ENCODE results near the gene FAM107B. TPM values are rescaled to one million over a fixed set of nuclear protein-coding genes. Genes with fewer than 3 reads are reported as not detected.

FAM107B gene
- total RNA-seq, 1 donor: 30.0 TPM

DNA sequence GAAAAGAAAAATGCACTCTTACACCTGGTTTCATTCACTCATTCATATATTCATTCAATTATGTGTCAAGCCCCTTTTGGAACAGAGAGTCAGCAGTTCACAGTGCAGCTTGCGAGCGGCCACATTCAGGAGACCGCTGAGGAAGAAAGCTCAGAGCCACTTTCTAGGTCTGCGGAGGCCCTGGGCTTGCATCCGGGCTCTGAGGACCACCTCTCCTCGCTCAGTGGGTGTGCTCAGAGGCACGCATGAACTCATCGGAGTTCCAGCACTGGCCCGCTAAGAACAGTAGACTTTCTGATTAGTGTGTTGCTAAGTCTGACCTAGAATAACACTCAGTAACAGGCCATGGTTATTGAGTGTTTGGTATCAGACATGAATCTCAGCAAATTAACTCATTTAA lies 1.8 kb upstream of the FAM107B start:
- no peak for DNase-seq (ENCODE audit: insufficient read length, low spot score, missing footprints)
- H3K27ac ChIP-seq (ENCODE audit: low read depth, low read length): no peak overlapping the region
- no peaks in the 10 kb centered on the region for H3K27me3 ChIP-seq (ENCODE audit: insufficient read depth, low read length)
- no peak for TF ChIP-seq CTCF (IDR thresholded peaks at IDR 0.05; ENCODE audit: extremely low read depth, low read depth, low read length)
- no peaks in the 10 kb centered on the region for H3K36me3 ChIP-seq (ENCODE audit: insufficient read depth, low read length)
- H3K4me1 ChIP-seq (ENCODE audit: insufficient read depth, low read length): peaks cover 15% of the 10 kb centered on the region
- H4K20me1 ChIP-seq (ENCODE audit: insufficient read depth, low read length): no peaks in the 10 kb centered on the region
- no peaks in the 10 kb centered on the region for H3K9me3 ChIP-seq (ENCODE audit: low read depth, low read length)
- no peaks in the 10 kb centered on the region for H3K79me2 ChIP-seq (ENCODE audit: insufficient read depth, low read length)
- H3K4me3 ChIP-seq (ENCODE audit: insufficient read depth, low read length): no peak overlapping the region
- no peak overlapping the region for H3K4me2 ChIP-seq (ENCODE audit: insufficient read depth, low read length)
- H2AFZ ChIP-seq (ENCODE audit: low read length): no peak overlapping the region

GRCh38 chr10:14775656-14776055 lies 959 bp upstream of the FAM107B start:
- Histone ChIP-seq H3K27me3 (ENCODE audit: insufficient read depth, low read length) (no peaks in the 10 kb centered on the region), H4K20me1 (ENCODE audit: insufficient read depth, low read length) (no peaks in the 10 kb centered on the region), H3K4me2 (ENCODE audit: insufficient read depth, low read length) (no peak overlapping the region), H3K4me1 (ENCODE audit: insufficient read depth, low read length) (peaks cover 15% of the 10 kb centered on the region), H3K27ac (ENCODE audit: low read depth, low read length) (no peak overlapping the region), H3K36me3 (ENCODE audit: insufficient read depth, low read length) (no peaks in the 10 kb centered on the region), H3K79me2 (ENCODE audit: insufficient read depth, low read length) (no peaks in the 10 kb centered on the region), H2AFZ (ENCODE audit: low read length) (no peak overlapping the region), H3K9me3 (ENCODE audit: low read depth, low read length) (no peaks in the 10 kb centered on the region), H3K4me3 (ENCODE audit: insufficient read depth, low read length) (no peak overlapping the region)
- TF ChIP-seq CTCF (IDR thresholded peaks at IDR 0.05; ENCODE audit: extremely low read depth, low read depth, low read length): no peak
- no peak for DNase-seq (ENCODE audit: insufficient read length, low spot score, missing footprints)

DNA sequence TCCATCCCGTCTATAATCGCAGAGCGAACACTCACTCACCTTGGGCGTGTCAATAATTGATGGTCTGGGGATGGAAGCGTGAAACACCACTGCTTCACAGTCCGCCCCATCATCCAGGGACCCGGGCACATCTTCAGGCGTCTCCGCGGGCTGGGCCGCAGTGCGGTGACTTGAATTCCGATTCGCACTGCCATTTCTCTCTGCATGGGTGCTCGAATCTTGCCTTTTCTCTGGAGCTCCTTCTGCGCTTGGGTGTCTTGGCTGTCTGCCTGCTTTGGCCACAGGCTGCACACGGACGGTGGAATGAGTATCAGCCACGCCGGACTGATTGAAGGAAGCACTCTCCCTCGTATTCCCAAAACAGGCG lies 500 bp downstream of the FAM107B start:
- TF ChIP-seq CTCF (IDR thresholded peaks at IDR 0.05; ENCODE audit: extremely low read depth, low read depth, low read length): no peak
- peaks cover 9% of the 10 kb centered on the region for H3K4me1 ChIP-seq (ENCODE audit: insufficient read depth, low read length)
- H3K79me2 ChIP-seq (ENCODE audit: insufficient read depth, low read length): no peaks in the 10 kb centered on the region

GRCh38 chr10:14773551-14774213 lies 1.0 kb downstream of the FAM107B start:
- DNase-seq (ENCODE audit: insufficient read length, low spot score, missing footprints): no peak
- Histone ChIP-seq H3K9me3 (ENCODE audit: low read depth, low read length) (no peaks in the 10 kb centered on the region), H3K27ac (ENCODE audit: low read depth, low read length) (no peak overlapping the region), H3K79me2 (ENCODE audit: insufficient read depth, low read length) (no peaks in the 10 kb centered on the region), H2AFZ (ENCODE audit: low read length) (no peak overlapping the region), H4K20me1 (ENCODE audit: insufficient read depth, low read length) (no peaks in the 10 kb centered on the region), H3K27me3 (ENCODE audit: insufficient read depth, low read length) (peaks cover 5% of the 10 kb centered on the region), H3K4me3 (ENCODE audit: insufficient read depth, low read length) (no peak overlapping the region), H3K36me3 (ENCODE audit: insufficient read depth, low read length) (no peaks in the 10 kb centered on the region), H3K4me1 (ENCODE audit: insufficient read depth, low read length) (peaks cover 4% of the 10 kb centered on the region), H3K4me2 (ENCODE audit: insufficient read depth, low read length) (no peak overlapping the region)
- TF ChIP-seq CTCF (IDR thresholded peaks at IDR 0.05; ENCODE audit: extremely low read depth, low read depth, low read length): no peak

More for the DNA sequence above, 500 bp downstream of the FAM107B start:
- no peak overlapping the region for H3K4me2 ChIP-seq (ENCODE audit: insufficient read depth, low read length)
- H3K4me3 ChIP-seq (ENCODE audit: insufficient read depth, low read length): no peak overlapping the region
- DNase-seq (ENCODE audit: insufficient read length, low spot score, missing footprints): no peak
- no peak overlapping the region for H3K27ac ChIP-seq (ENCODE audit: low read depth, low read length)
- H2AFZ ChIP-seq (ENCODE audit: low read length): no peak overlapping the region
- H4K20me1 ChIP-seq (ENCODE audit: insufficient read depth, low read length): no peaks in the 10 kb centered on the region
- no peaks in the 10 kb centered on the region for H3K27me3 ChIP-seq (ENCODE audit: insufficient read depth, low read length)
- no peaks in the 10 kb centered on the region for H3K36me3 ChIP-seq (ENCODE audit: insufficient read depth, low read length)
- H3K9me3 ChIP-seq (ENCODE audit: low read depth, low read length): no peaks in the 10 kb centered on the region

Measured in osteoblast (primary cell).